Embryonic facial prominence (tissue), 1 donor: Measurements from ENCODE around the gene CACNA1A.
"Not testable (repeated sequence)": the region's sequence is repeated elsewhere in the genome, so short reads cannot be mapped to it uniquely, and the experiment has no call there.

Source experiments
- DNase-seq: peaks from one replicate; pipeline ENCODE4 v3.0.0-alpha.2; 2016; ENCODE audit errors: extremely low spot score

The CACNA1A gene

DNA sequence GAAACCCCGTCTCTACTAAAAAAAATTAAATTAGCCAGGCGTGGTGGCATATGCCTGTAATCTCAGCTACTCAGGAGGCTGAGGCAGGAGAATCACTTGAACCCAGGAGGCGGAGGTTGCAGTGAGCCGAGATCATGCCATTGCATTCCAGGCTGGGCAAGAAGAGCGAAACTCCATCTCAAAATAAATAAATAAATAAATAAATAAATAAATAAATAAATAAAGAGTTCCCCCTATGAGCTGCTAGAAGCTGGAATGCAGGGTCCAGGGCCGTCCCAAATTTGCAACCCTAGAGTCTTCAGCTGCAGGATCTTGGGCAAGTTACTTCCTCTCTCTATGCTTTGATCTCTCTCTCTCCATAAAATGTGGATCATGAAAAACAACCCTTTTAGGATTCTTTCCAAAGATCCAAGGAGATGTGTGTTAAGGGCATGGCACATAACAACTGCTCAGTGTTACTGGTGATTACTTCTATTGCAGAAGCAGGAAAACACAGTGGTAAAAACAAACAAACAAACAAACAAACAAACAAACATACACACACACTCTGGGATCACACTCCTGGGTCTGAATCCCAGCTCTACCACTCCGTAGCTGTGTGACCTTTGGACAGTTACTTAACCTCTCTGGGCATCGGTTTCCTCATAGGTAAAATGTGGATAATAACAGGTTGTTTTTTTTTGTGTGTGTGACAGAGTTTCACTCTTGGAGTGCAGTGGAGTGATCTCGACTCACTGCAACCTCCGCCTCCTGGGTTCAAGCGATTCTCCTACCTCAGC, 78.8 kb downstream of the CACNA1A start:
- DNase-seq, result no peak

DNA sequence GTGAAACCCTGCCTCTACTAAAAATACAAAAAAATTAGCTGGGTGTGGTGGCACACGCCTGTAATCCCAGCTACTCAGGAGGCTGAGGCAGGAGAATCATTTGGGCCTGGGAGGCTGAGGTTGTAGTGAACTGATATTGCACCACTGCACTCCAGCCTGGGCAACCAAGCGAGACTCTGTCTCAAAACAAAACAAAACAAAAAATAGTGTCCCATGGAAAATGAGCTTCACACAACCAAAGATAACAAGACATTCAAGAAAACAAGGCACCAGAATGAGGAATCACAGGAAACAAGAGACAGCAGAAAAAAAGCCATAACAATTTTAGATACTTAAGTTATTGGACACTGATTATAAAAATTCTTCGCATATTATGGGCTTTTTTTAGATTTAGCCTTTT, 80.4 kb downstream of the CACNA1A start:
- DNase-seq, result not testable (repeated sequence)

DNA sequence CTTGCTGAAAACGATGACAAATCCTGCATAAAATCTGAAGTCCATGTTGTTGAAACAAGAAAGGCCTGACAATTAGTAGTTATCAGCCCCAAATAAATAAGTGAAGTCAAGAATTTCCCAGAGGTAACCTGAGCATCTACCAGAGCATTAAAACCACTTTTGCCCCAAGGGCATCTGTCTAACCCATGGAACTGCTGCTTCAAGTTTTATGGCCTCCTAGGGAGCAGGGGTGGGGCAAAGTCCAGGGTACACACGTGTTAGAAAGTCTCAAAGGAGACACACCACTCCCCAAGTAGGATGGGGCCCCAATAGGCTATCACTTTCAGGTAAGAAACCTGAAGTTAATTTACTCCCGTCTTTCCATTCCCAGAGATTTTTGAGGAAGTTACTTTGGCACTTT, 81.1 kb downstream of the CACNA1A start:
- DNase-seq, result no peak

DNA sequence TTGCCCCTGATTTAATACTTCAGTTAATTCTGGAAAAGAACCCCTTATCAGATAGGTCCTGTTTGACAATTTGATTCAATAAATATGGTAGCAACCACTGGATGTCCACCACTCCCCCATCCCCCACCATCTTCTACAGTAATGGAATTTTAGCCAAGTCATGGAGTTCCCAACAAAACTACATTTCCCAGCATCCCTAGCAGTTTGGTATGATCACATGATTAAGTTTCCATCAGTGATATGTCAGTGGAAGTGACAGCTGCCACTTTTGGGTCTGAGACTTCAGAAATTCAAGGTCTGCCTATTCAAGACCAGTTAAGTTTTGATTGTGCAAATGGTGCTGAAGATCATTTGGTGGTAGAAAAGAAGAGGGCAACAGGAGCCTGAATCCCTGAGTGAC, 85.5 kb downstream of the CACNA1A start:
- no peak for DNase-seq

DNA sequence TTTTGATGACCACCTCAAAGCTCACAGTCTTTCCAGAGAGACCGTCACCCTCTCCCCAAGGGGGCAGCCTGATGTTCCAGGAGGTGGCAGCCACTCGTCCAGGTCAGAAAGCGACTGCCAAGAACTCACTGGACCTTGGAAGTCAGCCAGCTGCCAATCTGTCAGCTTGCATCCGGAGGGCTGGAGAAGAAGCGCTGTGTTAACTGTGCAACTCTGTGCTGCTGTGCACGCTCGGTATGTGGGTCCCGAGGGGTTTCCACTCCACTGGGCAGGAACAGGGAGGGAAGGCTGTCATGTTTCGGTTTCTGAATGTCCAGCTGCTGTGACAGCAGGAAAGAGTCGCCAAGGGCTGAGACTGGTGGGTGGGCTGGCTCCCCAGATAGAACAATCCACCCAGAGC, 89.2 kb downstream of the CACNA1A start:
- DNase-seq, result no peak

DNA sequence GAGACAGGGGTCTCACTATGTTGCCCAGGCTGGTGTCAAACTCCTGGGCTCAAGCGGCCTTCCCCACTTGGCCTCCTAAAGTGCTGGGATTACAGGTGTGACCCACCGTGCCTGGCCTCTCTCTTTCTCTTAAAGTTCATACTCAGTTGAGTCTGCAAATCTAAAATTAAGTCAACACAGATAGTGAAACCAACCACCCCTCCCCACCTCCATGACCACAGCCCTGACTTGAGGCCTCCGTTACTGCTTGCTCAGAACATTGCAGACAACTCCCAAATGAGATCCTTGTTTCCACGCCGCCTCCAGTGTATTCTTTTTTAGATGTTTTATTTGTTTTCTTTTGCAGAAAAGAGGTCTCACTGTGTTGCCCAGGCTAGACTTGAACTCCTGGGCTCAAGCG, 94.4 kb downstream of the CACNA1A start:
- DNase-seq, result no peak

DNA sequence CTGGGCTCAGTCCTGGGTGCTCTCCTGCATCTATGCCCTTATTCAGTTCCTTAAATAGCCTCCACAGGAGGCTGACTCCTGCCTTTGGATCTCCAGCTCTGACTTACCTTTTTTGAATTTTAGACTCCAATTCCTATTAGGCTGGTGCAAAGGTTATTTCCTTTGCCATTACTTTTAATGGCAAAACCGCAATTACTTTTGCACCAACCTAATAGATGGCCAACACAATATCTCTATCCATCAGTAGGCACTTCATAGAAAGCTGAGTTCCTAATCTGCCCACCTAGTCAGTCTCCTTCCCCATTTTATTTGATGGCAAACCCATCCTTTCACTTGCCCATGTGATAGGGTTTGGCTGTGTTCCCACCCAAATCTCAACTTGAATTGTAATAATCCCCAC, 95.3 kb downstream of the CACNA1A start:
- DNase-seq, result no peak

DNA sequence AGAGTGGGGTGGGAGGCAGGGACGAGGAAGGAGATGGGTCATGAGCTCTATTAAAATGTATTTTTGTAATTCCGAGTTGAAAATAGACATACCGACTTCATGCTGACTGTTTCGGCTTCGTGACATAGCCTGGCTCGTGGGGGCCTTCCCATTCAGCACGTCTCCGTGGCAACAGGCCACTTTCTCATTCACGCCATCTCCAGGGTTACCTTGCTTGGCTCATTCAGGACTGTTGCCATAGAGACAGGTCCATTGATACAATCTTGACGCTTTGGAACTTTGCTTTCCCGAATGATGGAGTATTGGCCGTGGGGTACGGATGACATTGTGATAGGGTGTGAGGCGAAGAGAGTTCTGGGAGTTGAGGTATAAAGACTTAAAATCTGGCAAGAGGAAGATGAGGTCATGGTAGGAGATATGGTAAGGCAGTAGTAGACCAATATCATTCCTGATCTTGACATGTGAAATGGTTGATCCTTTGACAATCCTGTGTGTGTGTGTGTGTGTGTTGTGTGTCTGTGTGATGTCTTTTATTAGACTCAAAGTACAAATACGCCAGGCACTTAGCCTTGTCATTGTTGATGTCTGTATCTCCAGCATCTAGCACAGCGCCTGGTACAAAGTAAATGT, 97.3 kb downstream of the CACNA1A start:
- DNase-seq, result no peak

DNA sequence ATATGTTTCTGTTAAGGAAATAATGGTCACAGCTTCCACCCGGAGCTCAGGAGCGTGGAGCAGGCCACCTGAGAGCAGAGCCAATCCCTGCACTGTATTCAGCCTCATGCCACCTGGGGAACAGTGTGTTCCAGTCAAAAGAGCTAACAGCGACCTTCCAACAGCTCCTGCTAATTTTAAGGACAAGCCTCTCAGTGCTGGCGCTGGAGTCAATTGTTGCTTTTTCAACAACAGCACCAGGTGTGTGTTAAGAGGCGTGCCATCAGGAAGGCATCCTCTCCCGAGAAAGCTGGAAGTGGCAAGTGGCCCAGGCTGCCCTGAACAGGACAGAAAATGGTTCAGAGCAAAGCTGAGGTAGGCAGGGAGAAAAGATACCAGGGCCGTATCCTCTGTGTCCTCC, 102.0 kb downstream of the CACNA1A start:
- DNase-seq, result no peak

DNA sequence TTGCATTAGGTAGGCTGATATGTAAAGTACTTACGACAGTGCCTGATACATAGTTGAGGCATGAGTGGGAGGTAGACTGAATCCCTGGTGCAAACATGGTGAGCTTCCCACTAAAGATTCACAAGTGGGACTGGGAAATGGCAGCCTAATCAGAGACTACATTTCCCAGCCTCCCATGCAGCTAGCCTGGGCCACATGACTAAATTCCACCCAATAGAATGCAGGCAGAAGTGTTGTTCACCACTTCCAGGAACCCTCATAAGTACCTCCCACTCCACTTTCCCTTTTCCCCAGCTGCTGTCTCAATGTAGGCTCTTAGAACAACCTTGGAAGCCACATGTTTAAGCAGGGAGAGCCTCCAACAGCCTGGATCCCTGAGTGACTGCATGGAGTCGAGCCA, 104.9 kb downstream of the CACNA1A start:
- no peak for DNase-seq

DNA sequence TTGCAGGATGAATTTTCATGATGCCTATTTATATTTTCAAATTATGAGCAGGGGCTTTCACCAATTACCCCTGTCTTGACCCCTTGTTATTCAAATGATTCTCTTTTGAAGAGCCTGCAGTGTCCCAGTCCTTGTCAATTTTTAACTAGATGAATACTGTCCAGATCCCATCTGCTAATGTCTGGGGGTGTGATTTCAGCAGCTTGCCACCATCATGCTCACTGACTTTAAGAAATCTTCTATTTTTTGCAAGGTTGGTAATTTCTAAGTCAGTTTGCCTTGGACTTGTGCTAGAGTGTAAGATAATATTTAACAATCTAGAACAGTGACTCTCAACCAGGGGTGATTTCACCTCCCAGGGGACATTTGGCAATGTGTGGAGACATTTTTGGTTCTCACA, 106.0 kb downstream of the CACNA1A start:
- no peak for DNase-seq

DNA sequence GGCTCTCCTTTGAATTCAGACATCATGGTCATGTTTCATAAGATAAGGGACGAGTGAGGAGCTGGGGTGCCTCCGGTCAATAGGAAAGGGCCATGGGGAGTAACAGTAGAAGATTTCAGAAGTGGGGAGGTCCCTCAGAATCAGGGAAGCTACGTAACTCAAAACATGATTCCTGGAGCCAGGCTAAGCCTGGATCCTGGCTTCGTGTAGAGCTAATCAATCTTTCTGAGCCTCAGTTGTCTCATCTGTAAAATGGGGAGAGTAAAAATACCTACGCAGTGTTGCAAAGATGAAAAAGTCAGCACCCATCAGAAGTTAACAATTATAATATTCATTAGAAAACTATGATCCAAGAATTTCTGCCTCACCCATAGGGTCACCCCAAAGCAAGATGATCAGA, 106.5 kb downstream of the CACNA1A start:
- DNase-seq, result no peak

DNA sequence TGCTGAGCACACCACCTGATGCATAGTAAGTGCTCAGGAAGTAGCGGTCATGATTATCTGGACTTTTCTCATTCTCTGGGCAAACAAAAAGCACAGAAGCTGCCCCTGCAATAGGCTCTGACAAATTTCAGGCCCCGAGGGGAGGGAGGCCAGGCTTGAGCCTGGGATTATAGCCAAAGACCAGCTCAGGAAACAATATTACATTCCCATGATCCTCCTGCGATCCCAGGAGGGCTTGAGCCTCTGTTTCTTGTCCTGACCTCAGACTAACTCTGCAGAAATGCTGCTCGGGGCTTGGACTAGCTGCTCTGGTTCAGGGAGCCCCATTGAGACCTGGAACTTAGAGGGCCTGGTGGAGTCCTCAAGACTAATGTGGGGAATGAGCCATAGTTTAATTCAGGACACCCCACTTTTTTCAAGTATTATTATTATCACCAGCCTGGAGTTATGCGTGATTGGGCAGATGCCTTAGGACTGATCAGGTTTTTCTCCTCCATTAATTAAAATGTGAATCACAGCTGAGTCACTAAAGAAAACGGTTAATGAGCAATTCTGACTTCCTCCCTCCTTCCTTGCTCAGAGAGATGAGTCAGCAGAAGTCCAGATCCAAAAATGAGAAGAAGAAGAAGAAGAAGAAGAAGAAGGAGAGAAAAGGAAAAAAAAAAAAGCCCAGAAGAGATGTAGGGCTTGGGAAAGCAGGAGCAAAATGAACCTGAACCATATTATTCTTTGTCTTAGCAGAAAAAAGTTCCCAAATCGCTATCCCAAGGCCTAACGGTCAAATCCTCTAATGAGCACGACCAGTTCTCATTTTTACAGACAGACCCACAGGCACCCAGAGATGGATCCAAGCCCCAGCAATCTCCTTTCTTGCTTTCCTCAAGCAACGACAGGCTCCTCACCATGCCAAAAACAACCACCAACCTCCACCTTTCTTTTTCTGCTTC, 107.2 kb downstream of the CACNA1A start:
- no peak for DNase-seq

DNA sequence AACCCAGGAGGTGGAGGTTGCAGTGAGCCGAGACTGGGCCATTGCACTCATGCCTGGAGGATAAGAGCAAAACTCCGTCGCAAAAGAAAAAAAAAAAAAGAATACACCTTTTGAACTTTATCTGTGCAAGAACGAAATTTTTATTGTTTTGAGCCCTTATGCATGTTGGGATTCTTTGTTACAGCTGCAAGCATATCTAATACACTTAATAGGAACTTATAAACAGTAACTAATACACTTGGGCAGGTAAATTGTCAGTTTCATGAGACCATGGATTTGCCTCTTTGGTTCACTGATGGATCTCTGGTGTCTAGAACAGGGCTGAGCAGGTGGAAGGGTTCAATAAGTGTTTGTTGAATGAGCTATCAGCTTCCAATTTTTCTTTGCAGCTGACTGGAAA, 108.1 kb downstream of the CACNA1A start:
- DNase-seq, result no peak

DNA sequence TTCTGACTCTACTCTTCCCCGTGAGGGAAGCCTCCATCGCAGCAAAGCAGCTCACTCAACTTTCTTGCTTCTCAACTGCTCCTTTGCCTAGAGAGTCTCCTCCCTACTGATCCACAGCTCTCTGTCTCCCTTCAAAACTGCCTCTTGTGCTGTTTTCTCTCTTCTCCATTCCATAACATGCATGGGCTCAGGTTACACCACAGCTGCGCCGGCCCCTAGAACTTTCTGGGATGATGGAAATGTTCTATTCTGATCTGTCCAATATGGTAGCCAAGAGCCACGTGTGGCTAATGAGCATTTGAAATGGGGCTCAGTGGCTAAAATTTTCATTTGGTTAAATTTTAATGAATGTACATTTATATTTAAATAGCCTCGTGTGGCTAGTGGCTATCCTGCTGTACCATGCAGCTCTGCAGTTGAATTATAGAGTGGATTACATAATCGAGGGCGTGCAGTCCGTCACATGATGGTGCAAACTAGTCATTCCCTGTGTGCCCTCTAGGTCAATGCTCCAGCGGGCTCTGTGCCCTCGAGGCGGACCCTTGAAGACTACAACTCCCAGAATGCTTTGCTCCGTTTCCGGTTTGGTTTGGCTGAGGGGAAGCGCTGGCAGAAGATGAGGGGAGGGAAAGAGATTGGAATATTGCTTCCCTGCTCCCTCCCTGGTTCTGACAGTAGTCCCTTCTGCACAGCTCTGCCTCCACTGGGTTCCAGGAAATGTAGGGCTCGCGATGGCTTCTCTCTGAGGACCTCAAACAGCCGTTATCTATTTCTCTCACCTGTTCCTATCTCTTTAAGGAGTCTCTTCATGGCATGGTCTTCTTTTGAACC, 109.8 kb downstream of the CACNA1A start:
- no peak for DNase-seq

DNA sequence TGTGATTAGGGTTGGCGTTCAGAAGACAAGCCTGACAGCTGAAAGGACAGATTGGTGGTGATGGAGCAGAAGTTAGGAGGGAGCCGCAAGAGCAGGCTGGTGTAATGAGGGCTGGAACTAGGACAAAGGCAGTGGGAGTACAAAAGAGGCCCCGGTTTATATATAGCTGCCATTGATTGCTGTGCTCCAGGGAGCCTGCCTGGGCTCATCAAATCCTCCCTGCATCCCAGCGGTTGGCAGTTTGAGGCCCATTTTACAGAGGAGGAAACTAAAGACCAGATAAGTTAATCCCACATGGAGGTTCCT, 123.7 kb downstream of the CACNA1A start:
- DNase-seq, result no peak

DNA sequence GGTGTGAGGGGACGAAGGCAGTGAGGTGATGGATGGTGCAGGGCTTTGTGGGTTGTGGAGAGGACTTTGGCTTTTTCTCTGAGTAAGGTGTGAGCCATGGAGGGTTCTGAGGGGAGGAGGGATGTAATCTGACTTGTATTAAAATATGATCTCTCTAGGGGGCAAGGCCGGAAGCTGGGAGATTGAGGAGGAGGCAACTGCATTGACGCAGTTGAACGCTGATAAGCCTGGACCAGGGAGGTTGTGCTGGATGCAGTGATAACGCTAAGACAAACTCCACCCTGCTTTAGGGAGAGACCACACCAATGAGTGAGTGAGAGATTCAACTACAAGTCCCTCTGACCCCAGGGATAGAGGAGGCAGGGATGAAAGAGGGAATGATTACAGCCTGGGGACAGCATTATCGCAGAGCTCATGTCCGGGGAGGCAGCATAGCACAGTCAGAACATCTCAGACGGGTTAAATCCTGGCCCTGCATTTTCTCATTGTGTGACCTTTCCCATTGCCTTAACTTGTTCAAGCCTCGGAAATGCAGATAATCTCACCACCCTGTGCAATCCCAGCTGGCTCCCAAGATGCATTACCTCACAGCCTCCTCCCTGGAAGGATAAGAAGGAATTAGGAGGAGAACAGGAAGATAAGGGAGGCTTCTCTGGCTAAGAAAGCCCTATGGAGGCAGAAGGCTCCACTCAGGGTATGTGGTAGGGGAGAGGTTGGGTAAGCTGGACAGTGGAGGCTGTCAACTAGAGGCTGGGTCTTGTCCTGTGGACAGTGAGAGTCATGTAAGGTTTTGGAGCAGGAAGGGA, 124.2 kb downstream of the CACNA1A start:
- DNase-seq, result no peak

DNA sequence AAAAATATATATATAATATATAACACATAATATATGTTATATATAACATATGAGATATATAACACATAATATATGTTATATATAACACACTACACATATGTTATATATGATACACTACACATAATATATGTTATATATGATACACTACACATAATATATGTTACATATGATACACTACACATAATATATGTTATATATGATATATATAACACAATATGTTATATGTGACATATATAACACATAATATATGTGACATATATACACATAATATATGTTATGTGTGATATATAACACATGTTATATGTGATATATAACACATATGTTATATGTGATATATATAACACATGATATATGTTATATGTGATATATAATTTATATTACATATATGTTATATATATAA, 129.7 kb downstream of the CACNA1A start:
- DNase-seq, result no peak

DNA sequence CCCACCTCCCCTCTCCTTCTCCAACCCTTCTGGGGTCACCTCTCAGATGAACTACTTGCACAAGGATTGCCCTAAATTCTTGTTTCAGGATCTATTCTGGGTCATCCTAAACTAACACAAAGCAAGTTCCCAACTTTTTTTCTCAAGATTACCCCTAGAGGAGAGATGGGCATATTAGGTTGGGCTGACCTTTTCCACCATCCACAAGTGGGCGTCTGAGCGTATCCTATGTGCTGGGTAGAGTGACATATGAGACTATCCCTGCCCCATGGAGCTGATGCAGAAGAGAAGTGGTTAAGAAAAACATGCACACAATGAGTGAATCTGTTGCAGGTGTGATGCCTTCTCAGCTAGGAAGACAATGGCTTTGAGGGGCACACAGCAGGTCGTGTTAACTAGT, 132.7 kb downstream of the CACNA1A start:
- DNase-seq, result no peak

DNA sequence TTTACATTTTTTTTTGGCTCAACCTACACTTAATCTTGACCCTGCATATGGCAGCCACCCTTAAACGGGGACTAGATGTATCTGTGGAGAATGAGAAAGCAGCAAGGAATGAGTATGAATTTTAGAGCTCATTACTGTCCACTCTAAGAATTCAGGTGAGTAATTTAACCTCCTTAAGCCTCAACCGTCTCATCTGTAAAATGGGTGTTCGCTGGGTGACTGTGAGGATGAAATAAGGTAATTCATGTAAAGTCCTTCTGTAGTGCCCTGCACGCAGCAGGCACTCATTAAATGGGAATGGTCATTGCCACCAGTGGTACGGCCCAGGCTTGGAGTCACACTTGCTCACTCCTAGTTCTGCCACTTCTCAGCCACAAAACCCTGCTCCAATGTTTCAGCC, 135.3 kb downstream of the CACNA1A start:
- no peak for DNase-seq

DNA sequence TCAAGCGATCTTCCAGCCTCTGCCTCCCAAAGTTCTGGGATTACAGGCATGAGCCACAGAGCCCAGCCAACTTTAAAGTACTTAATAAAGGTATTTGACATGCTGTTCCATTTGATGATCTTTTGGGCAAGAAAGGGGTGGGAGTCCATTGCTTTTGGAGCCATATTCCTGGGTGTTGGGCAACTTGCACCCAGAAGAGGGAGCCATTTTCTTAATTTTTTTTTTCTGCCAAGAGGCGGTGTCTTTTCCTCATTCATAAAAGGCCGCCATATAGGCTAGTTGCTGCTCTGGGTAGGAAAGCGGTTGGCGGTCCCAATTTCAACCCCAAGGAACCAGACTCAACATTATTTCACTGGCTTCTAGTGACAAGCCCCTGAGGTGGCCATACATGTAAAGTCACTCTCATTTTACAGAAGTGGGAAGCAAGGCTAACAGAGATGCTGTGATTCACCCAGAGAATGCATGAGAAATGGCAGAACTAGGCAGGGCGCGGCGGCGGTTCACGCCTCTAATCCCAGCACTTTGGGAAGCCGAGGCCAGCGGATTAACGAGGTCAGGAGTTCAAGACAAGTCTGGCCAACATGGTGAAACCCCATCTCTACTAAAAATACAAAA, 139.6 kb downstream of the CACNA1A start:
- no peak for DNase-seq
